DMS153 treated with DMSO at 0.1 percent for 48 hours (cell line): ENCODE data around the gene SNX8.
A peak's percentile ranks its signal among the peaks of the same experiment; 100 is the strongest.

Experiments
- DNase-seq: peaks from one replicate; lab custom pipeline; 2025; ENCODE audit not compliant: unreplicated experiment; lab: John Stamatoyannopoulos, UW

Gene SNX8

DNA sequence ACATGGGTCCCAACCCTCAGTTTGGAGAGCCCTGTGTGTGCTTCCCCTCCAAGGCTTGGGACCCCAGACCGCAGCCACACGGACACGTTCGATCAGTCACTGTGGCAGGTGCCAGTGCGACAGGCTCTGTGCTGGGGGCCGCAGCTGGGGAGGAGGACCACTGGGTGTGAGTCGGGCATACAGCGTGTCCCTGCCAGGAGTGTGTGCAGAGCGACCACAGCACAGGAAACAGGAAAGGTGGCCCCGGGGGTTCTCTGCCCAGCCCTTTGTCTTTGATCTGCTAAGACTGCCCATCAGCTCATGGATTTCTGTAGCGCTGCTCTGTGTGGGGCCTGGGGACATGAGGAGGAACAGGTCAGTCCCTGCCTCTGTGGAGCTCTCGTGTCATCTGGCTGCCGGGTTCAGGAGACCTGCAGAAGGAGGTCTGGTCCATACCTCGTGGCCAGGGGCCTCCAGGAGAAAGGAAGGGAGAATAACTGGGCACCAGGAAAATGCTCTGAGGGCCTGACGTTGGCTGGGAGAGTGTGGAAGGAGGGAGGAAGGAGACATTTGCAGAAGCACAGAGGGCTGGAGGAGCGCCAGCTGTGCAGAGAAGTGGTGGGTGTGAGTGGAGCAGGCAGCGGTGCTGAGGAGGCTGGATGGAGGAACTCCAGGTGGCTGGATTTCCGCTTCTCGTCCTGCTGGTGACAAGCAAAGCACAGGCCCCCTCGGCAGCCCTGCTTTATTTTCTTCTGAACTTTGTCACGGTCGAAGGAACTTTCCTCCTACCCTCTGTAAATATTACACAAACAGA lies 68.2 kb downstream of the SNX8 start:
- DNase-seq = no peak

DNA sequence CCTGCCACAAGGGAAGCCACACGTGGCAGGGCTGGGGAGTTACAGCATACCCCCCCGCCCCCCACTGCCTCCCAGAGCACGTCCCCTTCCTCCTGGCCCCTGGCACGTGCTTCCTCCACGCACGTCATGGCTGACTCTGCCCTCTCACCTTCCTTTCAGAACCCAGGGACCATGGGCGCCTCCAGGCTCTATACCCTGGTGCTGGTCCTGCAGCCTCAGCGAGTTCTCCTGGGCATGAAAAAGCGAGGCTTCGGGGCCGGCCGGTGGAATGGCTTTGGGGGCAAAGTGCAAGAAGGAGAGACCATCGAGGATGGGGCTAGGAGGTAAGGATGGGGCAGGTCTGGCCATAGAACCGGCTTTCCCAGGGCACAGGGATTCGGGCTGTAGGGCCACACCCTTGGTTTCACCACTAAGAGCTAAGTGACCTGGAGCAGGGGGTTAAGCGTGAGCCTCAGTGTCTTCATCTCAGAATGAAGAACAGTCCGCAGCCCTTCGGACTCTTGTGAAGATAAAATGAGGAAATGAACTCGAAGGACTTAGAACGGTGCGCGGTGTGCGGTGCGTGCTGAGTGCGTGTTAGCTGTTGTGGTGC lies 69.7 kb downstream of the SNX8 start:
- no peak for DNase-seq

DNA sequence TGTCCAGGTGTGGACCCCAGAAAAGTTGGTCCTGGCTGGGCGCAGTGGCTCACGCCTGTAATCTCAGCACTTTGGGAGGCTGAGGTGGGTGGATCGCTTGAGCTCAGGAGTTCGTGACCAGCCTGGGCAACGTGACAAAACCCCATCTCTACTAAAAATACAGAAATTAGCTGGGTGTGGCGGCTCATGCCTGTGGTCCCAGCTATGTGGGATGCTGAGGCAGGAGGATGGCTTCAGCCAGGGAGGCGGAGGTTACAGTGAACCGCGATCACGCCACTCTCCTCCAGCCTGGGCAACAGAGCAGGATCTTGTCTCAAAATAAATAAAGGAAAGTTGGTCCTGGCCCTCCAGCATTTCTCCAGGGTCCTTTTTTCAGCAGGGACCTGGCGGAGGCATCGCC lies 70.8 kb downstream of the SNX8 start:
- DNase-seq = no peak

DNA sequence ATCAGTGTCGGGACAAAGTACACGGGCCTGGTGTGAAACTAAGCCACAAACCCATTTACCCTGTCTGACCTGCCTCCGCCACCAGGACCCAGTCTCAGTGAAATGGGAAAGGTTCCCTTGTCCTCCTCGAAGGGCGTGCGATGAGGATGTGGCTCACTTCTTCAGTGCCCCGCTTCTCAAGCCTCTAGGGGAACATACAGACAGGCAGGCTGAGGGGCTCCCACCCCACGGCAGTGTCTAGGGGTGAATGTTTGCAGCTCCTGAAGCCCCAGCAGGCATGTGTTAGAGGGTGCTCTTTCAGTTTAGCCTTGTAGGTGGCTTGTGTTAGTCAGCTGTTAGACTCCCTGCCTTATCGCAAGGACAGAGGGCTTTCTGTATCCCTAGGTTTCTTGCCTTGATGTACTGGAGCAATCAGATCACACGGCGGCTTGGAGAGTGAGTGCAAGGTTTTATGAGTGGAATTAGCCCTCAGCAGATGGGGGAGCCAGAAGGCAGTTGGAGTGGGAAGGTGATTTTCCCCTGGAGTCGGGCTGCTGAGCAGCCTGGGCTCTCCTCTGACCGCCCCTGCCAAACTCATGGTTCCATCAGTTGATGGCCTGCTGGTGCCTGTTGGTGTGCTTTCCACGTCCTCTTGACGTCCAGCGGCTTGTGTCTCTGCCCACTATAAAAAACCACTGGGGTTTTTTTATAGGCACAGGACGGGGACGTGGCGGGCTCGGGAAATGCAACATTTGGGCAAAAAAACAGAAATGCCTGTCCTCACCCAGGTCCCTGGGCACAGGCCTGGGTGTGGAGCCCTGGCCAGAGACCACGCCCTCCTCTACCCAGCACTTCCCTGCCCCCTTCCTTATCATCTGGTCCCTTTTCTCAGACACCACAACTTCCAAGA lies 71.5 kb downstream of the SNX8 start:
- DNase-seq = no peak

DNA sequence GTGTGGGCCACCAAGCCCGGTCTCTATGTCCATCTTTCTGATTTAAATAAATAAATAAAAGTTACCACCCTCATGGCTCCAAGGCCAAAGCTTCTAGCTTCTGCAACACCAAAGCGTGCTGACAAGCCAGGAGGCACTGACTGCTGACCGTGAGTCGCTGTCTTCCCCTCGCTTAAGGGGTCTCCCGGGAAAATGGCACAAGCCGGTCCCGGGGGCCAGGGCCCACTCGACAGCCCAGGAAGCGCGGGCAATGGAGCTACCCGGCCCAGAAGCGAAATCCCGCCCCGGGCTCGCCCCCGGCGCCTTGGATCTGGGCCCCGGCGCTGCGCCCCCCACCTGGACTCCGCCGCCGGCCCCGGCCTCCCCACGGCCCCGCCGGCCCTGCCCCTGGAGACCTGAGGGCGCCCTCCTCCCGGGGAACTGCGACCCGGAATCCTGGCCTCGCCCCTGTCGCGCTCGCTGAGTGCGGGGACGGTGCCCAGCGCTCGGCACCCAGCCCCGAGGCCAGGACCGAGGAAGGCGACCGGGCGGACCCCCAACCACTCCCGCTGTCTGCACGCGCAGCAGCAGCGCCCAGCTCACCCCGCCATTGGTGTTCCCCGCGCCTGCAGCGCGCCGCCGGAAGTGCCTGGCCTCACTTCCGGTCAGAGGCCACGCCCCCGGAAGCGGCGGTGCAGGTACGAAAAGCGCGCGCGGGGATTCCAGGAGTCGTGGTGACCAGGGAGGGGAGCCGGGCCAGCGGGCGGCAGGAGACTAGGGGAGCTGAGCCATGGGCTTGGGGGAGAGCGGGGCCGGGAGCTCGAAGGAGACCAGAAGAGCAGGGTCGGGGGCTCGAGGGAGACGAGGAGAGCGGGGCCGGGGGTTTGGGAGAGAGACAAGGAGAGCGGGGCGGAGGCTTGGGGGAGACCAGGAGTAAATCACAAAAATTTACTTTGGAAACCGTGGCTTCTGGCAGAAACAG lies 72.4 kb downstream of the SNX8 start, which contains the start of the genes MRM2 and NUDT1:
Gene MRM2, minus strand, starts transcription at position 626 of the 961 bp plus-strand sequence. Its CDS starts 36 bp downstream, at position 590.
Gene NUDT1, plus strand, starts transcription at position 647 of the 961 bp plus-strand sequence. CDS start 2,349 bp downstream, outside the sequence.
- peak; percentile 78 for DNase-seq

DNA sequence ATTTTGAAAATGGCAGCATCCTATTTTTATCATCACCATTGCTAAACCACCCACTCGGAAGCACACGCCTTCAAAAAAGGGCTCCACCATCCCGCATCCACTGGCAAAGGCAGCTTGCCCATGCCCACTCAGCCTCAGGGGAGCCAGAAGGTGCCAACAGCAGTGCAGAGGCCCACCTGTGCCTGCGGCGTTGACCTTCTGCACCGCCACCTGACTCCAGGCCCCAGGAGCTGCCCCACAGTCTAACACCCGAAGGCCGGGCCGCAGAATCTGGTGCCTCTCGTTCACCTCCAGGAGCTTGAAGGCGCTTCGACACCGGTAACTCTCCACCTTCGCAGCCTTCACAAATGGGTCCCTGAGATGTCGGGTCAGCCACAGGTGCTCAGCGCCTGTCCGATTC lies 75.0 kb downstream of the SNX8 start:
- no peak for DNase-seq

DNA sequence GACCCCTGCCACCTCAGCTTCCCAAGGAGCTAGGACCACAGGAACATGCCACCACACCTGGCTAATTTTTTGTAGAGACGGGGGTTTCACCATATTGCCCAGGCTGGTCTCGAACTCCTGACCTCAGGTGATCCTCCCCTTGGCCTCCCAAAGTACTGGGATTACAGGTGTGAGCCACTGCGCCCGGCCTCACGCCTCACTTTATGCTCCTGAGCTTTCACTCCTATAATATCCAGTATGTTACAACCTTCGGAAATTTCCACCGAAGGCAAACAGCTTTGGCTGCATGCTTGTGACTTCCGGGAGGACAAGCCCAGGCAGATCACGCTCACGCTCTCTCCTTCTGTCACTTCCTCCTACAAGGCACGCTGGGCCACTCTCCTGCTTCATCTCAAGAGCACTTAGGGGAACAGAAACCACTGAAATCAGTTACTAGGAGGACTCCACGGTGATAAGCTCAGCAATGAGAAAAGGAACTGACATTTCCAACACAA lies 77.1 kb downstream of the SNX8 start:
- DNase-seq = peak; percentile 43

DNA sequence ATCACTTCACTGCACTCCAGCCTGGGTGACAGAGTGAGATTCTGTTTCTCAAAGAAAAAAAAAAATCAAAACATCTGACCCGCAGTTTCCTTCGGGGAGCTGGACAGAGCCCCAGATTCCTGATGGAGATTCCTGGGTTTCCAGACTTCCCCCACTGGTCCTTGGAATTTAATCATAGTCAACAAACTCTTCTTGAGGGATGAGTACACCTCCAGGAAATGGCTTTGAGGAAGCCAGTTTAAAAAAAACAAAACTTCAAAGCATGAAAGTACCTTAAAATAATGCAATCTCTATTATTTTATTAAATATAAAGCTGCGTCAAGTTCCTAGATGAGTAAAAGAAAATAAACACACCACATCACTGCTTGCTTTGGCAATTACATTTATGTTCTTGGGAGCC lies 80.3 kb downstream of the SNX8 start:
- DNase-seq = no peak

DNA sequence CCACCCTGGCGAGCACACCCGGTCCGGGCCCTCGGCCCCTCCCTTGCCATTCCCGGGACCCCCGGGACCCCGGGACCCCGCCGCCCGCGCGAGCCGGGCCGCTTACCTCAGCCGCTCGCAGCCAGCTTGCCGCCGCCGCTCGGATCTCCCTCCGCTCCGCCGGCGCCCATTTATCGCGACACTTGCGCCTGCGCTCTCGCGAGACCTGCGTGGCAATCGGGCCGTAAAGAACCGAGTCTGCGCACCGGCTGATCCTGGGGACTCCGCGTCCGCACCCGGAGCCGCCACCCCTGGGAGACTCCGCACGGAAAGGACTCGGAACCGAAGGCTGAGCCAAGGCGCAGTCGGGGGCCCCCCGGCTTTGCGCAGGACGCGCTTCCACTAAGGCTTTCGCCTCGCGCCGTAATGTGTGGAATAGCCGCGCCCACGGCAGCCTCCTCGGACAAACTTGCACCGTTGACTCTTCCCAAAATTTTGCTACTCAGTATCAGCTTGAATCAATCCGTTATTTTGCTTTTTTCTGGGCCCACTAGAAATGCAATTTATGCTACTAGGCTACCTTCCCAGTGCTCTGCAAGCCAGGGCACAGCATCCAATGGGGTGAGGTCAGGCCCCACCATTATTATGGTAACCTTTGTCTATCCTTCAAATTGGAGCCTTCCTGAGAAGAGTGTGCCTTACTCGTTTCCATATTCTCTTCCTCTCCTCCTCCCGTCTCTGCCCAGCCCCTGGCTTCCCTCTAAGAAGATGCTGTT lies 81.3 kb downstream of the SNX8 start, which contains the start of gene MAD1L1:
Gene MAD1L1, minus strand, starts transcription at position 180 of the 755 bp plus-strand sequence. CDS start 2,812 bp downstream, outside the sequence.
- DNase-seq = peak; percentile 84

DNA sequence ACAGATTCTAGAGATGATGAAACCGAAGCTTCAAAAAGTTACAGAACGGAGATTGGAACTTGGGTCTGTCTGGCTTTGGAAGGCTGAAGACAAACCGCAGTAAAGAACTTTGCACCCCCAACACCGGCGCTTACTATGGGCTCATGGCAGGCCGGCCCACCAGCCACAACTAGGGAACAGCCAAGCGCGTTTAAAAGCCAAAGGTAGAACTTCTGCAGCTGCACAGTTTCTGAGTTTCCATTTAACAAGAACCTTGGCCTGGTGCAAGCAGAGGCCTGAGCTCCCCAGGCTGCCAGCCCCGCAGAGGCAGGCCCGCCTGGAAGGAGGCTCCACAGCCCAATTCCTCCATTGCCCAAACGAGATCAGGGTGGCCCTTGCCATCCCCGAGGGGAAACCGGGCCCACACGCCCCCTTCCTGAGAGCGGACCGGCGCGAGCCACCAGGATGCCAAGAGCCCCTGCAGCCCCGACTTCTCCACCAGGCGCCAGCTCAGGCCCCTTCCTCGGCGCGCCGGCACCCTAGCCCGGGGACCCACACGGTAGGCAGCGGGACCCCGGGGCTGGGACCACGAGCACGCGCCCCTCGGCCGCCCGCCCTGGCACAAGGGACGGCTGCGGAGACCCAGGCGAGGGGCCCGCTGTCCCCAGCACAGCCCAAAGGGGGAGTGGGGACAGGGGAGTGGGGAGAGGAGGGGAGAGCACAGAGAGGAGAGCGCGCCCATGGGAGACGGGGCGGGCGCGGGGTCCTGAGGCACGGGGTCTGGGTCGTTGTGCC lies 82.1 kb downstream of the SNX8 start:
- DNase-seq = no peak

DNA sequence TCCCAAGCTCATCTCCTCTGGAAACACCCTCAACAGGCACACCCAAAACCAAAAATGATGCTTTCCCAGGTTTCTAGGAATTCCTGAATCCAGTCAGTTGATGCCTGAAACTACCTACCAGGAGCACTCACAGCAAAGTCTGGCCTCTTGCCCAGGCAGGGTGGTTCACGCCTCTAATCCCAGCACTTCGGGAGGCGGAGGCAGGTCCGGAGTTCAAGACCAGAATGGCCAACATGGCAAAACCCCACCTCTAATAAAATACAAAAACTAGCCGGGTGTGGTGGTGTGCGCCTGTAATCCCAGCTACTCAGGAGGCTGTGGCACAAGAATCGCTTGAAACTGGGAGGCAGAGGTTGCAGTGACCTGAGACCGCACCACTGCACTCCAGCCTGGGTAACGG lies 83.4 kb downstream of the SNX8 start:
- DNase-seq = no peak

DNA sequence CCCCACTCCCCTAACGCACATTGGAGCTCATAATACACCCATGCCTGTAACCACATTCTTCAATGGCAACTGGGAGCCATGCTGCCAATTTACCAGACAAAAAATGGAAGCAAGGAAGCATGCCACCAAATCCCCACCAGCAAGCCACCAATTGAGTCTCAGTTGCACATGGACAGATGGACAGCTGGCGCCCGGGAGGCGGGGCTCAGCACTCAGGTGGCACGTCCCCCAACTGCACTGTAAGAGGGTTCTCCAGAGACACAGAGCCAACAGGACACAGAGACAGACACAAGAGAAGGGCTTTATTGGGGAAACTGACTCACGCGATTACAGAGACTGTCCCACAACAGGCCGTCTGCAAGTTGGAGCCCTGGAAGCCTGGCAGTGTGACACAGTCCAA lies 84.0 kb downstream of the SNX8 start:
- DNase-seq = no peak

DNA sequence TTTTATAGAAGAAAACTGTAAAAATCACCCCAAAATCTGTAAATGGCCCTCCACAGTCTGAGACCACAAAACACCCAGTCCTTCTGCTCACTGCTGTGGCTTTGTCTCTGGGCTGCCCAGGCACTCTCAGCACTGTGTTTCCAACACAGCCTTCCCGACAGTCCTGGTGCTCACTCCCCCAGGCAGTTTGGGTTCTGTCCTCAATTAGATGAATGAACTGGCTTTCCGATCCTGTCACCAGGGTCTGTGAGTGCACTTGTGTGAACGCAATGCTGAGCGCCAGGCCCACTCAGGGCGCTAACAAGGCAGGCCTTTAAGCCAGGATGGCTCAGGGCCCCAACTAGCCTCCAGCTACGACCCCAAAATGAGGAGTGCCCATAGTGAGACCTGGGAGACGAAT lies 84.8 kb downstream of the SNX8 start:
- no peak for DNase-seq

DNA sequence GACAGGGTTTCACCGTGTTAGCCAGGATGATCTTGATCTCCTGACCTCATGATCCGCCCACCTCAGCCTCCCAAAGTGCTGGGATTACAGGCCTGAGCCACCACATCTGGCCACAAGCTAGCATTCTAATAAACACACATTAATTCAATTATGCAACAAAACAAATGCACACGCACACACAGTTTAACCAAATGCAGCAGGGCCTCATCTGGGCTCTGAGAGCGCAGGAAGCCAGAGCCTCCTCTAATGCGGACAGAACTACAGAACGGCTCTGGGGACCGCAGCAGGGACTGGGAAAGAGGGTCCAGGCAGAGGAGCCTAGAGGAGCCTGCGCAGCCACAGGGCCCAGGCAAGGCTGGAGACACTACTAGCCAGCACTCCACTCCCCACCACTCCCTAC lies 85.3 kb downstream of the SNX8 start:
- no peak for DNase-seq

DNA sequence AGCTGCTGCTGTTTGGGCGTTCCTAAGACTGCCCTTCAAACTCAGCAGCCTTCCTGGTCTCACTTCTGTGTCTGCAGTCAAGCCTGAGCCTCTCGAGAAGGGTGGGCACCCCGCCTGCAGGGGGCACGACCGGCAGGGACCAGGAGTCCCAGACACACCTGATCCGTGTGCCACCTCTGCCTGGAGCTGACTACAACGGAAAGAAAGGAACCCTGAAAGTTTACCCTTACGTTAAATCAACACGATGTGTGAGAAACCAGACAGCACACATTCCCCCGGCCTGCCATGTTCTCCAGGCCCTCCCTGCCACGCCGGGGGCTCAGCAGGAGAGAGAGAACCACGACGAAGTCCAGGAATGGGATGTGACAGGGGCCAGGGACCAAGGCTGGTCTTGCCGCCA lies 86.5 kb downstream of the SNX8 start:
- DNase-seq = no peak

DNA sequence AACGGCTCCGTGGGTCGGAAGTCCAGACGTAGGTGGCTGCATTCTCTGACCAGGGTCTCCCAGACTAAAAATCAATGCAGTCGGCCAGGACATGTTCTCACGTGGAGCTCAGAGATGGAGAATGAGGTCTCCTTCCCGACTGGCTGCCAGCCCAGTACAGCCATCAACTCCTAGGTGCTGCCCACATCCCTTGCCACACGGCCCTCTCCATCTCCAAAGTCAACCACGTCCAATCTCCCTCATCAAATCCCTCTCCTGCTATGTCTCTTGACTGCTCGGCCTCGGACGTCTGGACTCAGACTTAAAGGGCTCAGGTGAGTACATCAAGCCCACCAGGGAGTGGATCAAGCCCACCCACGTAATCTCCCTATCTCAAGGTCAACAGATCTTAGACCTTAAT lies 88.4 kb downstream of the SNX8 start:
- no peak for DNase-seq

DNA sequence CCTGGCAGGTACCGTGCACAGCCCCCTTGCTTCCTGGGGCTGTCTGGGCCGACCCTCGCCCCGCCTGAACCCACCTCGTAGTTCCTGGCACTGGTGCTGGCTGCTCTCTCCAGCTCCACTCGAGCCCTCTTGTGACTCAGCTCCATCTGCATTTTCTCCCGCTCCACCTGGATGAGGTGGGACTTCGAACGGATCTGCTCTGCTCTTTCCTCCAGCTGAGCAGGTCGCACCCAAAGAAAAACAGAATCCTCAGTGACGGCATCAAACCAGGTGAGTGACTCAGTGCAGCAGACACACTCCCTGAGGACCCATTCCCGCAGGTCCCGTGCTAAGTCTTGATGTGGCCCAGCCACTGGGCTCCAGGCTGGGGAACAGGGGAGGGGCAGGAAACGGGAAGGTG lies 88.9 kb downstream of the SNX8 start:
- DNase-seq = no peak

DNA sequence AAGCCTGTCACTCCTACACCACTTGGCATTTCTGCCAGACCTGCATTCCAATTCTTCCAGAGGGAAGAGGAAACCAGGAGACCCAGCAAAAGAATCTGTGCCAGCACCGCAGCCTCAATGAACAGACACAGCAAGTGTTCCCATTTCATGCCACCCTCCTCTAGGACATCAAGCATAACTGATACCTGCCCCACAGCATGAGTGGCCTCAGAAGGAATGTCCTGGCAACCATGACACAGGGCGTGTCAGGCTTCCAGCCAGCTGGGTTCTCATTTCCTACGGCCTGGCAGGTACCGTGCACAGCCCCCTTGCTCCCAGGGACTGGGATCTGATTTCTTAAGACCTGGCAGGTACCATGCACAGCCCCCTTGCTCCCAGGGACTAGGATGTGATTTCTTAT lies 89.3 kb downstream of the SNX8 start:
- no peak for DNase-seq

DNA sequence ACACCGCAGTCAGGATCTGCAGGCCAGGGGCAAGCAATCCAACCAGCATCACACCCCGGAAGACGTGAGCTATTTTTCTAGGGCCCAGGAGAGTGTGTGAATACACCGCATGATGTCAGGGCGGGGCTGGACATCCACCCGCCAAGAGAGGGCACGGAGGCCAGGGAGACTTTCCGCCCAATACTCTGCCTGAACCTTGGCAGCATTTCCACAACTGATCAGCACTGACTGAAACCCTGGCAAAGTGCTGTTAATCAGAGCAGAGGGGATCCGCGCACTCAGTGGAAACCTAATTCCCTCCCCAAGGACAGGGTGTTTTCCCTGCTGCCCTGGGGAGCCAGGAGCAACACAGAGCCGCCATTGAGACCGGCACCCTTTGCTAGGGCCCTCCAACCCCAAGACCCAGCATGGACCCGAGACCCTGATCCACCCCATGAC lies 89.7 kb downstream of the SNX8 start:
- no peak for DNase-seq
